Vagina (tissue), 2 donors: ENCODE data around the gene SYNE1. TPM values are rescaled to one million over a fixed set of nuclear protein-coding genes. Genes with fewer than 3 reads are reported as not detected.

Source experiments
- DNase-seq, 2 donors: peaks; one replicate each; pipeline ENCODE4 v3.0.0-alpha.2; 2017; ENCODE audit errors: extremely low spot score in 2 of 2
- H3K27ac ChIP-seq: fragments of 200-600 bp; sonication (generic); one replicate; pipeline ENCODE4 v1.5.1; 2019
- H3K27me3 ChIP-seq: fragments of 200-600 bp; sonication (generic); one replicate; pipeline ENCODE4 v1.5.1; 2019
- H3K36me3 ChIP-seq, 2 donors: fragments of 200-600 bp; sonication (generic); one replicate each; pipeline ENCODE4 v1.5.1; 2017 to 2019
- H3K4me1 ChIP-seq: fragments of 200-600 bp; sonication (generic); one replicate; pipeline ENCODE4 v1.5.1; 2019
- H3K4me3 ChIP-seq, 2 donors: fragments of 200-600 bp; sonication (generic); 1 replicate in 1 of 2; 2 replicates in 1 of 2; pipeline ENCODE4 v1.5.1; 2016 to 2019
- H3K9me3 ChIP-seq: fragments of 200-600 bp; sonication (generic); one replicate; pipeline ENCODE4 v1.5.1; 2019
- POLR2A ChIP-seq, 2 donors: fragments of 450-650 bp; IDR thresholded peaks; one replicate each; pipeline ENCODE4 v1.6.1; 2017; ENCODE audit warnings: antibody characterized with exemption in 2 of 2, mild to moderate bottlenecking in 2 of 2, moderate library complexity in 2 of 2
- POLR2AphosphoS5 ChIP-seq, 2 donors: sonication (generic); formaldehyde crosslinking; IDR thresholded peaks; one replicate each; pipeline ENCODE4 v1.9.0; 2017; ENCODE audit warnings: antibody characterized with exemption in 2 of 2, mild to moderate bottlenecking in 2 of 2, low read depth in 1 of 2; ENCODE audit not compliant: insufficient read depth in 1 of 2
- intact Hi-C: fragments of 100-400 bp; cut with DNase I; formaldehyde crosslinking; loops from one replicate; pipeline ENCODE4 v1.15.1; 2023
- total RNA-seq: library from RNA; depleted of rRNA; stranded (reverse); fragments of >200 nt; gene quantifications from one replicate; pipeline ENCODE4 v1.2.3, GENCODE V29; 2016
- TF ChIP-seq, protein P1 (sequence below), 3 experiments: fragments of 450-650 bp in 2 of 3; fragments of 200-600 bp in 1 of 3; sonication (generic) in 1 of 3; IDR thresholded peaks; one replicate each; pipeline ENCODE4 v1.5.1; 2017 to 2019; ENCODE audit warnings: antibody characterized with exemption in 3 of 3, mild to moderate bottlenecking in 2 of 3, moderate library complexity in 2 of 3

SYNE1 gene
- total RNA-seq, 1 donor from 2014 or later, result 81.5 TPM

DNA sequence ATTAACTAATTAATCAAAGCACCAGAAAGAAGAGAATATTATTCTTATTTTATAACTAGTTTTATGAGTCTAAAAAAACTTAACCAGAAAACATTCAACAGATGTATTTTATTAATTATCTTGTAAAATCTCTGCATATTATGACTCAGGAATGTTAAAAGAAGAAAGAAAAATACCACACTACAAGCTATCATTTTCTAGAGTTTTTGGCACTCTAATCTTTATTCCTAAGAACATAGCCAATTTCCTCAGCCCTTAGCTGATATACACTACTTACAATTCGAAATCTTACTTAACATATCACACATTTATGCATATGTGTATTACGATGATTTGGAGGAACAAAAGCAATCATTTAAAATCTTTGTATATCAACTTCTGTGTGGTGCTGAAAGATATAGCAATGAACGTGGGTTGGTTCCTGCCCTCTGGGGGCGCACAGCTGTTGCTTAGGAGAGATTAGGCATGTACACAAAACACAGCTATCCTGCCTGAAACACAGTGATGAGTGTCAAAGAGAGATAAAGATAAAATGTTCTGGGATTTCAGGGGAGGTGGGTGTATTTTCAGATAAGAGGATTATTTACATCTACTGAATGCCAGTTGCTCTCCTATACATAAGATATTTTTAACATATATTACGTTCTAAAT is 404.5 kb downstream of the SYNE1 start:
- Histone ChIP-seq H3K36me3 (peaks cover 0 to 36% of the 10 kb centered on the region in 2 donors), H3K4me3 (no peak overlapping the region), H3K27me3 (no peaks in the 10 kb centered on the region), H3K4me1 (peaks cover 11% of the 10 kb centered on the region), H3K9me3 (no peaks in the 10 kb centered on the region), H3K27ac (peak overlapping the region; percentile 66)
- TF ChIP-seq POLR2AphosphoS5 (IDR thresholded peaks at IDR 0.05; ENCODE audit: insufficient read depth in 1 of 2, low read depth in 1 of 2) (no peak), POLR2A (IDR thresholded peaks at IDR 0.05) (no peak)
- TF ChIP-seq, protein P1, sequence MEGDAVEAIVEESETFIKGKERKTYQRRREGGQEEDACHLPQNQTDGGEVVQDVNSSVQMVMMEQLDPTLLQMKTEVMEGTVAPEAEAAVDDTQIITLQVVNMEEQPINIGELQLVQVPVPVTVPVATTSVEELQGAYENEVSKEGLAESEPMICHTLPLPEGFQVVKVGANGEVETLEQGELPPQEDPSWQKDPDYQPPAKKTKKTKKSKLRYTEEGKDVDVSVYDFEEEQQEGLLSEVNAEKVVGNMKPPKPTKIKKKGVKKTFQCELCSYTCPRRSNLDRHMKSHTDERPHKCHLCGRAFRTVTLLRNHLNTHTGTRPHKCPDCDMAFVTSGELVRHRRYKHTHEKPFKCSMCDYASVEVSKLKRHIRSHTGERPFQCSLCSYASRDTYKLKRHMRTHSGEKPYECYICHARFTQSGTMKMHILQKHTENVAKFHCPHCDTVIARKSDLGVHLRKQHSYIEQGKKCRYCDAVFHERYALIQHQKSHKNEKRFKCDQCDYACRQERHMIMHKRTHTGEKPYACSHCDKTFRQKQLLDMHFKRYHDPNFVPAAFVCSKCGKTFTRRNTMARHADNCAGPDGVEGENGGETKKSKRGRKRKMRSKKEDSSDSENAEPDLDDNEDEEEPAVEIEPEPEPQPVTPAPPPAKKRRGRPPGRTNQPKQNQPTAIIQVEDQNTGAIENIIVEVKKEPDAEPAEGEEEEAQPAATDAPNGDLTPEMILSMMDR (IDR thresholded peaks at IDR 0.05), result no peak
- DNase-seq, result no peak
- intact Hi-C loops, result no loop called here

DNA sequence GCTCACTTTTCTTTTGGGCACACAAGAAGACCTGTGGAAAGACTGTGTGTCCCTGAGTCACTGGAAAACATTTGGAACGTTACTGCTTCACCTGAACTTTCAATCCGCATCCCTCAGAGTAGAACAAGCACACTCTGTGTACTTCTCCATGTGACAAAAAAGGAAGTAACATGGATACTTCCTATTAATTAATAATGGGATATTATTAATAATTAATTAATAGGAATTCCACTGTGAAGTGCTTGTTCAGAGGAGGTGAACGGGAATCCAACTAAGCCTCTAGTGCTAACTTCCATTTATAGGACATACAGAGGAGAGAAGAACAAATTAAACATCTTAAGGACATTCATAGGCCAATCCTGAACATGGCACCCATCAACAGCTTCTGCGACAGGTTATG is 407.8 kb downstream of the SYNE1 start:
- Histone ChIP-seq H3K9me3 (no peaks in the 10 kb centered on the region), H3K27ac (no peak overlapping the region), H3K36me3 (peaks cover 0 to 13% of the 10 kb centered on the region in 2 donors), H3K4me3 (no peak overlapping the region), H3K27me3 (no peaks in the 10 kb centered on the region), H3K4me1 (peaks cover 11% of the 10 kb centered on the region)
- TF ChIP-seq POLR2A (IDR thresholded peaks at IDR 0.05) (no peak), POLR2AphosphoS5 (IDR thresholded peaks at IDR 0.05; ENCODE audit: insufficient read depth in 1 of 2, low read depth in 1 of 2) (no peak)
- TF ChIP-seq, protein P1 (IDR thresholded peaks at IDR 0.05), result no peak
- intact Hi-C loops, result no loop called here
- DNase-seq, result no peak

DNA sequence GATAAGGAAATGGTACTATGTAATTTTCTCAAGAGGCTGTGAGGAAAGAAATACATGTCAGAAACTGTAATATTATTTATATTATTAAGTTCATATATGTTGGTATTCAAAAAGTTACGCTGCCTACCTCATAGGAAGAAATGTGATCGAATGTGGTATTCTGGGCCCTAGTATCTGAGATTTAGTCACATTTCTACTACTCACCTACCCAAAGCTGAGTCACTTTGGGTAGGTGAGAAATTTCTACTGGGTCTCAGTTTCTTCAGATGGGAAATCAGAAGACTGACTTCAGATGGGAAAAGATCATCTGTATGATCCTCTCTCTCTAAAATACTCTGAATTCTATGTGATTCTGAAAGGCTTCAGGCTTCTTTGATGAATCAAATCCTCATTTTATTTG is 411.0 kb downstream of the SYNE1 start:
- TF ChIP-seq POLR2A (IDR thresholded peaks at IDR 0.05) (no peak), POLR2AphosphoS5 (IDR thresholded peaks at IDR 0.05; ENCODE audit: insufficient read depth in 1 of 2, low read depth in 1 of 2) (no peak)
- TF ChIP-seq, protein P1 (IDR thresholded peaks at IDR 0.05), result no peak
- DNase-seq, result no peak
- Histone ChIP-seq H3K36me3 (peaks cover 3 to 35% of the 10 kb centered on the region in 2 donors), H3K4me3 (no peak overlapping the region), H3K9me3 (peaks cover 8% of the 10 kb centered on the region), H3K4me1 (no peaks in the 10 kb centered on the region), H3K27me3 (no peaks in the 10 kb centered on the region), H3K27ac (peak overlapping the region; percentile 64)
- intact Hi-C loops, result no loop called here

DNA sequence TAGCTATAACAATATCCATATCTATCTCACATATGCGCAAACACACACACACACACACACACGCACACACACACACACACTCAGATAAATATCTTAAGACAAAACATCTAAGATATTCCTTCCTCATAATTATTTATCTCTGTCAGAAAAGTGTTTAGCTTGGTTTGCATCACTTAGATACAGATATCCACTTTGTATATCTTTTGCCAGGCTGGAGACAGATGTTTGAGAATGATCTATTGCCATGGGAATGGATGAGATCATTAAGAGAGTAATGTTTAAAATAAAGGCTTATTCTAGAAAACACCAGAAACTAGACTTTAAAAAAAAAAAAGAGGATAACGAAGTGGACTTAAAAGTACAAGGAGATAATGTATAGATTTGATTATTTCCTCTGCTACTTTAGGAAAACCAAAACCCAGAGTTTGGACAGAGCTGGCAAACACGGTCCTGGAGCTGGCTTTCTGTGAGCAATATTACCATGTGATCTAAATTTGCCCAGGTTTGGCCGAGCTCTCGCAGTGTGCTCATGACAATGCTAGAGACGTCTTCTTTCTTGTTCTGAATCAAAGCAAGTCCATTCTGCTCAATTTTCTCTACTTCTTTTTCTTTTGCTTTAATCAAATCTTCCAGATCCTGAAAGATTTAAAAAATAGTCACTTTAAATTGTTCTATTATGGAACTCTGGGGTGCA is 411.8 kb downstream of the SYNE1 start:
- Histone ChIP-seq H3K9me3 (peaks cover 8% of the 10 kb centered on the region), H3K36me3 (peaks cover 3 to 42% of the 10 kb centered on the region in 2 donors), H3K27ac (peak overlapping the region; percentile 64), H3K4me3 (no peak overlapping the region), H3K4me1 (no peaks in the 10 kb centered on the region), H3K27me3 (no peaks in the 10 kb centered on the region)
- TF ChIP-seq POLR2A (IDR thresholded peaks at IDR 0.05), result no peak
- TF ChIP-seq POLR2AphosphoS5 (IDR thresholded peaks at IDR 0.05; ENCODE audit: insufficient read depth in 1 of 2, low read depth in 1 of 2), result no peak
- TF ChIP-seq, protein P1 (IDR thresholded peaks at IDR 0.05), result no peak
- intact Hi-C loops, result no loop called here
- DNase-seq, result no peak

DNA sequence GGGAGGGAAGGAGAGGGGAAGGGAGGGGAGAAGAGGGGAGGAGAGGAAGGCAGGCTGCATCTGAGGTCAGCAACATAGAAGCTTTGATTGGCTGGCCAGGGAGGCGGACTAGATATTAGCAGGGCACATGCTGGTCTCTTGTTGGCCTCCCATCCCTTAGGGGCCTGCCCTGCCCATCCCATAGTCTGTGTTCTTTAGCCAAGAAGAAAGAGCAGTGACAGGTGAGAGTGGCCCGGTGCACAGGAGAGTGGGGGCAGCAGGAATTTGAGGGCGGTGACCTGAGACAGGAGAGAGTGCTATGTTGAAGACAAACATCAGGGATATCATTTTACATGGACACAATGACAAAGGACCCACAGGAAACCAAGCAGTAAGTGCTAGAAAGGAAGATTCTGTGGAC is 413.5 kb downstream of the SYNE1 start:
- intact Hi-C loops, result no loop called here
- Histone ChIP-seq H3K4me1 (no peaks in the 10 kb centered on the region), H3K27ac (peak overlapping the region; percentile 49), H3K36me3 (peaks cover 3 to 45% of the 10 kb centered on the region in 2 donors), H3K4me3 (no peak overlapping the region), H3K27me3 (no peaks in the 10 kb centered on the region), H3K9me3 (peaks cover 8% of the 10 kb centered on the region)
- TF ChIP-seq POLR2A (IDR thresholded peaks at IDR 0.05) (no peak), POLR2AphosphoS5 (IDR thresholded peaks at IDR 0.05; ENCODE audit: insufficient read depth in 1 of 2, low read depth in 1 of 2) (no peak)
- TF ChIP-seq, protein P1 (IDR thresholded peaks at IDR 0.05), result no peak
- DNase-seq, result no peak
